ENCODE data around the gene PRDX1. TPM values are rescaled to one million over a fixed set of nuclear protein-coding genes. Genes with fewer than 3 reads are reported as not detected.

PRDX1 gene
- total RNA-seq, 2 donors from 2014 or later, result 325 to 508 TPM

DNA sequence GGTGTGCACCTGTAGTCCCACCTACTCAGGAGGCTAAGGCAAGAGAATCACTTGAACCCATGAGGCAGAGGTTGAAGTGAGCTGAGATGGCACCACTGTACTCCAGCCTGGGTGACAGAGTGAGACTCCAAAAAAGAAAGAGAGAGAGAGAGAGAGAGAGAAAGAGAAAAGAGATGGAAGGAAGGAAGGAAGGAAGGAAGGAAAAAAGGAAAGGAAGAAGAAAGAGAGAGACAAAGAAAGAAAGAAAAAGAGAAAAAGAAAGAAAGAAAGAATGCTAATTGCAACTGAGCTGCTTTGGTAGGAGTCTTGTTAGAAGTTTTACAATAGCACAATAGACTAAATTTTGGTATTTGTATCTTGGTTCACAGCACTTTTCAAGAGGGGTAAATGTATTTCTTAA, 56.4 kb downstream of the PRDX1 start:
- Histone ChIP-seq H3K27ac (no peak overlapping the region), H3K9me3 (no peaks in the 10 kb centered on the region), H3K4me3 (no peak overlapping the region), H3K36me3 (no peaks in the 10 kb centered on the region), H3K9ac (ENCODE audit: low read depth in 2 of 2, low read length in 2 of 2) (no peak overlapping the region), H3K27me3 (no peaks in the 10 kb centered on the region), H3K4me1 (no peaks in the 10 kb centered on the region)
- intact Hi-C loops (cut with DNase I), result no loop called here
- DNase-seq, result no peak
- TF ChIP-seq, protein P1, sequence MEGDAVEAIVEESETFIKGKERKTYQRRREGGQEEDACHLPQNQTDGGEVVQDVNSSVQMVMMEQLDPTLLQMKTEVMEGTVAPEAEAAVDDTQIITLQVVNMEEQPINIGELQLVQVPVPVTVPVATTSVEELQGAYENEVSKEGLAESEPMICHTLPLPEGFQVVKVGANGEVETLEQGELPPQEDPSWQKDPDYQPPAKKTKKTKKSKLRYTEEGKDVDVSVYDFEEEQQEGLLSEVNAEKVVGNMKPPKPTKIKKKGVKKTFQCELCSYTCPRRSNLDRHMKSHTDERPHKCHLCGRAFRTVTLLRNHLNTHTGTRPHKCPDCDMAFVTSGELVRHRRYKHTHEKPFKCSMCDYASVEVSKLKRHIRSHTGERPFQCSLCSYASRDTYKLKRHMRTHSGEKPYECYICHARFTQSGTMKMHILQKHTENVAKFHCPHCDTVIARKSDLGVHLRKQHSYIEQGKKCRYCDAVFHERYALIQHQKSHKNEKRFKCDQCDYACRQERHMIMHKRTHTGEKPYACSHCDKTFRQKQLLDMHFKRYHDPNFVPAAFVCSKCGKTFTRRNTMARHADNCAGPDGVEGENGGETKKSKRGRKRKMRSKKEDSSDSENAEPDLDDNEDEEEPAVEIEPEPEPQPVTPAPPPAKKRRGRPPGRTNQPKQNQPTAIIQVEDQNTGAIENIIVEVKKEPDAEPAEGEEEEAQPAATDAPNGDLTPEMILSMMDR (IDR thresholded peaks at IDR 0.05), result no peak

Other genes starting within 250 kb of the PRDX1 start
- gene HPDL, start 195.0 kb downstream of the PRDX1 start, total RNA-seq, result 10 to 100 TPM in 1 of 2 donors, 1 to 10 TPM in 1; 4.3 to 29.3 TPM
- 10 to 100 TPM; 10.1 to 20.5 TPM for gene TOE1, start 181.7 kb downstream of the PRDX1 start, total RNA-seq
- gene MUTYH, start 181.4 kb downstream of the PRDX1 start, total RNA-seq, result 10 to 100 TPM; 17.0 to 65.0 TPM
- 10 to 100 TPM; 11.3 to 15.3 TPM for gene TESK2, start 30.7 kb downstream of the PRDX1 start, total RNA-seq
- 1 to 10 TPM in 1 of 2 donors, under 1 TPM in 1; 0.96 to 2.2 TPM for gene CCDC163, start 21.8 kb downstream of the PRDX1 start, total RNA-seq
- 10 to 100 TPM in 1 of 2 donors, 1 to 10 TPM in 1; 5.9 to 23.6 TPM for gene MMACHC, start 21.6 kb downstream of the PRDX1 start, total RNA-seq
- 100 to 1,000 TPM; 203 to 263 TPM for gene AKR1A1, start 28.9 kb upstream of the PRDX1 start, total RNA-seq
- gene NASP, start 62.2 kb upstream of the PRDX1 start, total RNA-seq, result 100 to 1,000 TPM in 1 of 2 donors, 10 to 100 TPM in 1; 54.7 to 119 TPM
- gene CCDC17, start 102.2 kb upstream of the PRDX1 start, total RNA-seq, result 1 to 10 TPM; 1.8 to 2.4 TPM
- 100 to 1,000 TPM; 157 to 214 TPM for gene GPBP1L1, start 164.6 kb upstream of the PRDX1 start, total RNA-seq
- gene TMEM69, start 166.3 kb upstream of the PRDX1 start, total RNA-seq, result 10 to 100 TPM; 21.4 to 23.6 TPM
- 10 to 100 TPM; 17.7 to 19.2 TPM for gene IPP, start 228.8 kb upstream of the PRDX1 start, total RNA-seq

All from colonic mucosa (tissue), 4 donors.